C4-2B (cell line): ENCODE measurements around the gene GPR45.

Source experiments
- H3K27ac ChIP-seq: fragments of 450-650 bp; 2 replicates; pipeline ENCODE4 v1.5.1; 2017
- ZFX ChIP-seq: fragments of 450-650 bp; IDR thresholded peaks from 2 replicates; pipeline ENCODE4 v1.6.1; 2017
- TF ChIP-seq, protein P1 (sequence below): fragments of 450-650 bp; conservative IDR thresholded peaks from 2 replicates; pipeline ENCODE4 v1.5.1; 2017; ENCODE audit warnings: mild to moderate bottlenecking

Gene GPR45

DNA sequence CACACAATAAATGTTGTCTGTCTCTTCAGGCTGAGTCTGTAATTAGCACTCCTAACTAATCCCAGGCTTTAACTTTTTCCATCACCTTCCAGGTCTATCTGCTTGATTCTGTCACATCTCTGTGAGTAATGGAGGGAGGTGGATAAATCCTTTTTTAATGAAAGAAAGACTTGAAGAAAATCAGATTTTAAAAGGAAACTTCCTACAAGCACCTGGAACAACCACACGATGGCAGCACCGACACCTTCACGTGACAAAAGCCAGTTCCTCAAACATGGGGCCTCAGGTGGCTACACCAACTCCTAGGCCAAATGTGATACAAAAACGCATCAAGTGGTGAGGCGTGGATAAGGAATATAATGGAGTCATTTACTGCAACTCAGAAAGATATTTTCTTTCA, 46.1 kb downstream of the GPR45 start:
- no peak overlapping the region for H3K27ac ChIP-seq
- no peak for TF ChIP-seq ZFX
- TF ChIP-seq, protein P1, sequence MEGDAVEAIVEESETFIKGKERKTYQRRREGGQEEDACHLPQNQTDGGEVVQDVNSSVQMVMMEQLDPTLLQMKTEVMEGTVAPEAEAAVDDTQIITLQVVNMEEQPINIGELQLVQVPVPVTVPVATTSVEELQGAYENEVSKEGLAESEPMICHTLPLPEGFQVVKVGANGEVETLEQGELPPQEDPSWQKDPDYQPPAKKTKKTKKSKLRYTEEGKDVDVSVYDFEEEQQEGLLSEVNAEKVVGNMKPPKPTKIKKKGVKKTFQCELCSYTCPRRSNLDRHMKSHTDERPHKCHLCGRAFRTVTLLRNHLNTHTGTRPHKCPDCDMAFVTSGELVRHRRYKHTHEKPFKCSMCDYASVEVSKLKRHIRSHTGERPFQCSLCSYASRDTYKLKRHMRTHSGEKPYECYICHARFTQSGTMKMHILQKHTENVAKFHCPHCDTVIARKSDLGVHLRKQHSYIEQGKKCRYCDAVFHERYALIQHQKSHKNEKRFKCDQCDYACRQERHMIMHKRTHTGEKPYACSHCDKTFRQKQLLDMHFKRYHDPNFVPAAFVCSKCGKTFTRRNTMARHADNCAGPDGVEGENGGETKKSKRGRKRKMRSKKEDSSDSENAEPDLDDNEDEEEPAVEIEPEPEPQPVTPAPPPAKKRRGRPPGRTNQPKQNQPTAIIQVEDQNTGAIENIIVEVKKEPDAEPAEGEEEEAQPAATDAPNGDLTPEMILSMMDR, result peak; percentile 64

DNA sequence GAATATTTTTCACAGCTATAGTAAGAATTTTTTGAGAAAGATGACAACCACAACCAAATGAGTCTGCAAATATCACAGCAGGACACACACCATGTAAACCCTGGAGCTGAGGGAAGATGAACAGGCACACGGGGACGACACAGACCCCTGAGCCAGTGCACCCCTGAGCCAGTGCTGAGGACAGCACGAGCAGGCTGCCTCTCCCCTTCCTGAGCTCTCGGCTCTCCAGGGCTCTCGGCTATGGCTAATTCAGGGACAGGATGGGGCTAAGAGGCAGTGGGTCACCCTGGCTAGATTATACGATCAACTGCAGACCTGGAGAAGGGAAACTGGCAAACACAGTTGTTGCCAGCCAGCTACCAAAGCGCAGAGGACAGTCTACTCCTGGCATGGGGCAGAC, 46.6 kb downstream of the GPR45 start:
- TF ChIP-seq ZFX, result no peak
- TF ChIP-seq, protein P1, result no peak

DNA sequence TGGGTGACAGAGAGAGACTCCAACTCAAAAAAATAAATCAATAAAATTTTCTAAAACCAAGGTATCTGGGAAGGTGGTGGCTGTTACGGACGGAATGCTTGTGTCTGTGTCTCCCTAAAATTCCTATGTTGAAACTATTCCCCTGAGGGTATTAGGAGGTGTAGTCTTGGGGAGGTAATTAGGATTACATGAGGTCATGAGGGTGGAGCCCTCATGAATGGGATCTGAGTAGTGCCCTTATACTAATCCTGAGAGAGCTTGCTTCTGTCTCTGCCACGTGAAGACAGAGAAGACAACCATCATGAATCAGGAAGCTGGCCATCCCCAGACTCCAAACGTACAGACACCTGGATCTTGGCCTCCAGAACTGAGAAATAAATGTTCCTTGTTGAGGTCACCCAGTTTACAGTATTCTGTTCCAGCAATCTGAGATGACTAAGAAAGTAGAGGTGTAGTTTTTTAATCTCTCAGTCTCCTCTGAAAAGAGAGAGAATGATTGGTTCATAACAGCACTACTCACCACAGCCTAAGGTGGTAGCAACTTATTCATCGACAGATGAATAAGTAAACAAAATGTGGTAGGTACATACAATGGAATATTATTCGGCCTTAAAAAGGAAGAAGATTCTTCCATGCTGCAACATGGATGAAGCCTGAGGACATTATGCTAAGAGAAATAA, 49.6 kb downstream of the GPR45 start:
- no peak overlapping the region for H3K27ac ChIP-seq
- TF ChIP-seq, protein P1, result no peak
- TF ChIP-seq ZFX, result no peak

More for the DNA sequence above, 46.6 kb downstream of the GPR45 start:
- no peak overlapping the region for H3K27ac ChIP-seq

DNA sequence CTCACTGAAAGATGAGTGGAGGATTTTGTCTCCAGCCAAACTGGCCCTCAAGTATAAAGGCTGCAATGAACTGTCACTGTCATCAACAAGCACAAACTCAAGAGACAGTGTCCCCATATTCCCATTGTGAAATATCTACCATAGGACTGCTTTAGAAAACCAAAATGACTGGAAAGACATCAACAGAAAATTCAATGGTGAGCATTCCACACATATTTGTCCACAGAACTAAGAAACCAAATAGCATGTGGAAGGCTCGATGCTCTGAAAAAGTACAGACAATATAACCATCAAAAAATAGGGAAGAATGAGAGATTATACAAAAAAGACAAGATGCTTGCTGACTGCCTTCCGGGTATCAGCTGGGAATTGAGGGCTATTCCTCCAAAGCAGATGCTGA, 50.4 kb downstream of the GPR45 start:
- H3K27ac ChIP-seq, result no peak overlapping the region
- no peak for TF ChIP-seq ZFX
- TF ChIP-seq, protein P1, result no peak
